HCT116 (cell line): ENCODE data around the gene GOLGA6L7.
"Not testable (repeated sequence)": the region's sequence is repeated elsewhere in the genome, so short reads cannot be mapped to it uniquely, and the experiment has no call there.

ENCODE experiments used
- EZH2 ChIP-seq: fragments of 200-600 bp; sonication (generic); IDR thresholded peaks from 2 replicates; pipeline ENCODE4 v1.6.1; 2017; ENCODE audit warnings: antibody characterized with exemption, mixed run types
- SP1 ChIP-seq: IDR thresholded peaks from 2 replicates; pipeline ENCODE4 v1.6.1; 2012; ENCODE audit warnings: low read depth
- TF ChIP-seq, protein P1 (sequence below), 3 experiments: fragments of 200-600 bp in 1 of 3; sonication (generic) in 1 of 3; IDR thresholded peaks in 2 of 3; conservative IDR thresholded peaks in 1 of 3; 2 replicates each; pipeline ENCODE4 v1.5.1; 2012 to 2017; ENCODE audit warnings: low read depth in 2 of 3, low read length in 2 of 3, antibody characterized with exemption in 1 of 3, borderline replicate concordance in 1 of 3, control low read depth in 1 of 3, mild to moderate bottlenecking in 1 of 3, mixed read lengths in 1 of 3, mixed run types in 1 of 3, moderate library complexity in 1 of 3; ENCODE audit not compliant: insufficient read depth in 1 of 3

DNA sequence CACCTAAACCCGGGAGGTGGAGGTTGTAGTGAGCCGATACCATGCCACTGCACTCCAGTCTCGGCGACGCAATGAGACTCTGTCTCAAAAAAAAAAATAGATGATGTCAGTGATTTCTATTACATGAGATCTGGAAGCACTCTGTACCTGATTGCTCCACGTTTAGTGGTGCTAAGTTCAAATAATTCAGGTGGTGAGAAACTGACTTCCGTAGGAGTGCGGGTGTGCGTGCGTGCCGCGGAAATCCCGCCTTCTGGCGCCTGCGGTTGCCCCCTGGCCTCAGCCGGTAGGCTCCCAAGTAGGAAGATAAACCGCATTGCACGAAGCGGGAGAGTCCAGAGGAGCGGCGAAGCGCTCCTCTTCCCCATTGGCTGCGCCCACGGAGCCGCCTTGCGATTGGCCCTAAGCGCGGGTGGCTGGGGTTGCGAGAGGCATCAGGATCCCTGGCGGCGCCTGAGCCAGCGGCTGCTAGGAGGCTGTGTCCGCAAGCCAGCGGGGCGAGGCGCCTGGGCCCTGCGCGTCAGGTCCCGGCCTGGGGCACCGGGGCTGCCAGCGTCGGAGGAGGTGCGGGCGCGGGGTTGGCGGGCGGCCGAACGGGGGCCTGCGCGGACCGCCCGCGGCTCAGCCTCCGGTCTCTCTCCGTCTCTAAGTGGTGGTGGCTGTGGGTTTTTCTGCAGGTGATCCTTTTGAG is 16.4 kb downstream of the GOLGA6L7 start:
- TF ChIP-seq EZH2, SP1: not testable (repeated sequence)
- TF ChIP-seq, protein P1, sequence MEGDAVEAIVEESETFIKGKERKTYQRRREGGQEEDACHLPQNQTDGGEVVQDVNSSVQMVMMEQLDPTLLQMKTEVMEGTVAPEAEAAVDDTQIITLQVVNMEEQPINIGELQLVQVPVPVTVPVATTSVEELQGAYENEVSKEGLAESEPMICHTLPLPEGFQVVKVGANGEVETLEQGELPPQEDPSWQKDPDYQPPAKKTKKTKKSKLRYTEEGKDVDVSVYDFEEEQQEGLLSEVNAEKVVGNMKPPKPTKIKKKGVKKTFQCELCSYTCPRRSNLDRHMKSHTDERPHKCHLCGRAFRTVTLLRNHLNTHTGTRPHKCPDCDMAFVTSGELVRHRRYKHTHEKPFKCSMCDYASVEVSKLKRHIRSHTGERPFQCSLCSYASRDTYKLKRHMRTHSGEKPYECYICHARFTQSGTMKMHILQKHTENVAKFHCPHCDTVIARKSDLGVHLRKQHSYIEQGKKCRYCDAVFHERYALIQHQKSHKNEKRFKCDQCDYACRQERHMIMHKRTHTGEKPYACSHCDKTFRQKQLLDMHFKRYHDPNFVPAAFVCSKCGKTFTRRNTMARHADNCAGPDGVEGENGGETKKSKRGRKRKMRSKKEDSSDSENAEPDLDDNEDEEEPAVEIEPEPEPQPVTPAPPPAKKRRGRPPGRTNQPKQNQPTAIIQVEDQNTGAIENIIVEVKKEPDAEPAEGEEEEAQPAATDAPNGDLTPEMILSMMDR (IDR thresholded peaks at IDR 0.05 in 2 of 3, conservative IDR thresholded peaks at IDR 0.05 in 1 of 3; ENCODE audit: borderline replicate concordance in 1 of 3, insufficient read depth in 1 of 3, low read depth in 2 of 3, low read length in 2 of 3), result not testable (repeated sequence)
